EH (cell line): ENCODE data around the gene RAB11B.
"Not testable (repeated sequence)": the region's sequence is repeated elsewhere in the genome, so short reads cannot be mapped to it uniquely, and the experiment has no call there.

Experiments
- DNase-seq: peaks from one replicate; pipeline ENCODE4 v3.0.0-alpha.2; 2015; ENCODE audit warnings: low read depth

RAB11B gene

DNA sequence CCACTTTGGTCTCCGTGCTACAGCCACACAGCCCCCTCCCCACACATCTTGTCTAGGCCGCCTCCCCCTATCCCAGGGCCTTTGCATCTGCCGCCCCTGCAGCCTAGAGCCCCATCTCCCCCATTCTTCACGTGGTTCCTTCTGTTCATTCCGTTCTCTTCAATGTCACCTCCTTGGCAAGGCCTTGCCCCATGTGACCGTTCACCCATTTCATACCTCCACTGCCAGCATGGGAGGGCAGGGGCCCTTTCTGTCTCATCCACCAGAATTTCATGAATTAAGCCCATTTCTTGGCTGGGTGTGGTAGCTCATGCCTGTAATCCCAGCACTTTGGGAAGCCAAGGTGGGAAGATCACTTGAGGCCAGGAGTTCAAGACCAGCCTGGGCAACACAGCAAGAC lies 38.9 kb downstream of the RAB11B start:
- DNase-seq = no peak

DNA sequence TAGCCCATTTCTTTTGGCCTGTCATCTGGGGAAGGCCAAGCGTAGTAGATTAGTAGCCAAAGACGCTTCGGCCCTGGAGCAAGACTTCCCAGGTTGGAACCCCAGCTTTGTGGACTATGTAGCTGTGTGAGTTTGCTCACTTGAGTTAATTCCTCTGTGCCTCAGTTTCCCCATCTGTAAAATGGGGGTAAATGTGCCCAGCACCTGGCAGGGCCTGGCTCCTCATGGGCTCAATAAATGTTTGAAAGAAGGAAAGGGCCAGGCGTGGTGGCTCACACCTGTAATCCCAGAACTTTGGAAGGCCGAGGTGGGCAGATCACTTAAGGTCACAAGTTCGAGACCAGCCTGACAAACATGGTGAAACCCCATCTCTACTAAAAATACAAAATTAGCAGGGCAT lies 39.7 kb downstream of the RAB11B start:
- DNase-seq = no peak

DNA sequence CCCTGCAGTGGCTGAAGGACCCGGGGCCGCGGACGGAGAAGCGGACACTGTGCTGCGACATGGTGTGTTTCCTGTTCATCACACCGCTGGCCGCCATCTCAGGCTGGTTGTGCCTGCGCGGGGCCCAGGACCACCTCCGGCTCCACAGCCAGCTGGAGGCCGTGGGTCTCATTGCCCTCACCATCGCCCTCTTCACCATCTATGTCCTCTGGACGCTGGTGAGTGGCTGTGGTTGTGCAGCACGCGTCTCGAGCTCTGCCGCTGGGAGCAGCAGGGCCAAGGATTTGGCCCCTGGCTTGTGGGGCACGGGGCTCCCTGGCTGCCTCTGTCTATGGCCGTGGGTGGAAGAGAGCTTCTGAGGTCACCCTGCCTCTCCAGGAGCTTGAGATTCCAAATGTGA lies 40.5 kb downstream of the RAB11B start:
- DNase-seq = no peak

DNA sequence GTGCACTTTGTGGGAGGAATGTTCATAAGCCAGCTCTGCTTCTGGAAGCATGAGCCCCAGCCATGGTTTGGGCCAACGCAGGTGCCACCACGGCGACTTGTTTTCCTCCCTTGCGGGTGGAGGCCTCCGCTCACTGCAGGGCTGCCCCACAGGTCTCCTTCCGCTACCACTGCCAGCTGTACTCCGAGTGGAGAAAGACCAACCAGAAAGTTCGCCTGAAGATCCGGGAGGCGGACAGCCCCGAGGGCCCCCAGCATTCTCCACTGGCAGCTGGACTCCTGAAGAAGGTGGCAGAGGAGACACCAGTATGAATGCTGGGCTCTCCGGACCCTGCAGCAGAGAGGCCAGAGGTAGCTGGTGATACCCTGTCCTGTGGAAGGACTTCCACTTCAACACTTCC lies 48.1 kb downstream of the RAB11B start:
- DNase-seq = no peak

DNA sequence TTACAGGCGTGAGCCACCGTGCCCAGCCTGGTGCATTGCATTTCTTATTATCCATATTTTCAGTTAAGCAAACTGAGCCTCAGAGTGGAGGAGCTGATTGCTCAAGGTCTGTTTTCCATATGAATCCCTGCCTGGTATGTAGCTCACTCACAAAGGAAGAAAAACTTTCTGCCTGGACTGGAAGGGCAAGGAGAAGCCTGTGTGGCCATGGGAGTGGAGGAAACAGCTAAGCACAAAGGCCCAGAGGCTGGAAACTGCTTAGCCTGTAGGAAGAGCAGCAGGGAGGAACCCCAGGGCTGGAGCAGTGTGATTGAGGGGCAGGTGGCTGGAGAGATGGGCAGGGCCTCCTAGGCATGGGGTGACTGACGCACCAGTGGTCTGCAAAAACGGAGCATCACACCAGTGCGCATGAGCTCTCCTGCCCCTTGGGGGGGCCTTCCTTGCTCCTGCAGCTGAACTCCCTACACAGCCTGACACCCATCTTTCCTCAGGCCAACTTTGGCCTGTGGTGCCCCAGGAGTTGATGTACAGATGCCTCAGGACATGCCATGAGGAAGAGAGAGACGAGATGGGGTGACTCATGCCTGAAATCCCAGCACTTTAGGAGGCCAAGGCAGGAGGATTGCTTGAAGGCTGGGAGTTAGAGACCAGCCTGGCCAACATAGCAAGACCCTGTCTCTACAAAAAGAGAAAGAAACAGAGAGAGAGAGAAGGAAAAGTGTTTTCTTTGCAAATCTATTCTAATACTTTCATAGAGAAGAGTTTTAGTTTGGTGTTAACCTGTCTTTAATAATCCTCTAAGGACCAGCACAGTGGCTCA lies 51.8 kb downstream of the RAB11B start:
- no peak for DNase-seq

DNA sequence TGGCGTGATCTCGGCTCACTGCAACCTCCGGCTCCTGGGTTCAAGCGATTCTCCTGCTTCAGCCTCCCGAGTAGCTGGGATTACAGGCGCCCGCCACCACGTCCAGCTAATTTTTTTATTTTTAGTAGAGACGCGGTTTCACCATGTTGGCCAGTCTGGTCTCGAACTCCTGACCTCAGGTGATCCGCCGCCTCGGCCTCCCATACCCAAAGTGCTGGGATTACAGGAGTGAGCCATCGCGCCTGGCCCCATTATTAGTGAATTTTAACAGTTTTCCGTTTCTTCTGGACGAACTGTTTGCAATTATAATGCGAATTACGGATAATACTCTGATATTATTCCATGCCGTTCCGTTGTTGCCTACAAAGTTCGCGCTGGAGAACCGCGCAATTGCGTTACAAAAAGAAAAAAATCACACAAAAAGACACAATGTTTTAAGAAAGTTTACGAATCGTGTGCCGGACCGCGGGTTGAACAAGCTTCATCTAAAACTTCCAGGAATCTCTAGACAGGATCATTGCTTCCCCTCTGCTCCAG lies 54.0 kb downstream of the RAB11B start:
- not testable (repeated sequence) for DNase-seq

DNA sequence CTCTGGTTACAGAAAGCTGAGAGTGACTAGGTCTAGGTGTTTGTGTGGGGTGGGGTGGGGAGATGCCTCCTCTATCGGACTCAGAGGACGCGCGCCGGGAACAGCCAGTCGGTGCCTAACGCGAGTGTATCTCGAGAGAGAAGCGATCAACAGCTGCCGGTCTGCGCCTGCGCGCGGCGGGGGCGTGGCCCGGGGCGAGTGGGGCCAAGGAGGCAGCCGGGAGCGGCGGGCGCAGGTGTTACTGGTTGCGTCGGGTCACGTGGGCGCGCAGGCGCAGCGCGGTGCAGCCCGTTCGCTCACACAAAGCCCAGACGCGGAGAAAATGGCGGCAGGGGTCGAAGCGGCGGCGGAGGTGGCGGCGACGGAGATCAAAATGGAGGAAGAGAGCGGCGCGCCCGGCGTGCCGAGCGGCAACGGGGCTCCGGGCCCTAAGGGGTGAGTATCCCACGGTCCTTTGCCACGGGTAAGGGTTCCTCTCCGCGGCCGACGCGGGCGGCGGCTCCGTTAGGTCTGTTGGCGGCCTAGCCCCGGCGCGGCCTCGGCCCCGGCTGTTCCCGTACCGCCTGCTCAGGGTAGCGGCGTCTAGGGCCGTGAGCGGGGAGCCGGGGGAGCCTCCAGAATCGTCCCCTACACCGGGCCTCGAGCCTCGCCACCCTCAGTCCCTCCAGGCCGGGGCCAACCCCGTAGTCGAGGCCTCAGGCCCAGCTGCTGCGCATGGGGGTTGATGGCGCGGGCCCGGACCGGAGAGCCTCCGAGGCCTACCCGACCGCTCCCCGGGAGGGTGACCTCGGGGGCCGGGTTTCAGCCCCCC lies 54.7 kb downstream of the RAB11B start, which contains the start of gene HNRNPM:
Gene HNRNPM, plus strand, starts transcription at position 299 of the 811 bp plus-strand sequence. Its CDS starts 24 bp downstream, at position 323.
- DNase-seq = peak; percentile 97

DNA sequence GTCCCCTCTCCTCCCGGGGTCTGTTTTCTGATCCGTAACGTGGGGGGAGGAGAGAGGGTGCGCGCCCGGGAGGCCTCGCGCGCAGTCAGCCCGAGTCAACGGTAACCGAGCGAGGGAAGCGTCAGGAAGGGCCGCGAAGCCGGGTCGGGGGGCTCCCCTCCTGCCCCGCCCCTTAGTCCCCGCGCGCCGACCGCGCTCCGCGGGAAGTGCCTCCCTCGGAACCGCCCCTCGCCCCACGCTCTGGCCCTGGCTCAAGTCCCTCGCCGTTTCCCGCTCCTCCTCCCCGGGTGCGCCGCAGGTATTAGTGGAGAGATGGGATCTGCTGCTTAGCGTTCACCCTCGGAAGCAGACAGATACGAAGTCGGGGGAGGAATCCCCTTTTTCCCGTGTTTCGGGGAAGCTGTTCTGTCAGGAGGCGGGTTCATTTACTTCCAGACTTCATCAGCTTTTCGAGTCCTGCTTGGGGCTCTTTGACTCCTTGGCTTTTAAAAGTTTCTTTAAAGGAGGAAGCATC lies 55.4 kb downstream of the RAB11B start:
- DNase-seq = peak; percentile 54

DNA sequence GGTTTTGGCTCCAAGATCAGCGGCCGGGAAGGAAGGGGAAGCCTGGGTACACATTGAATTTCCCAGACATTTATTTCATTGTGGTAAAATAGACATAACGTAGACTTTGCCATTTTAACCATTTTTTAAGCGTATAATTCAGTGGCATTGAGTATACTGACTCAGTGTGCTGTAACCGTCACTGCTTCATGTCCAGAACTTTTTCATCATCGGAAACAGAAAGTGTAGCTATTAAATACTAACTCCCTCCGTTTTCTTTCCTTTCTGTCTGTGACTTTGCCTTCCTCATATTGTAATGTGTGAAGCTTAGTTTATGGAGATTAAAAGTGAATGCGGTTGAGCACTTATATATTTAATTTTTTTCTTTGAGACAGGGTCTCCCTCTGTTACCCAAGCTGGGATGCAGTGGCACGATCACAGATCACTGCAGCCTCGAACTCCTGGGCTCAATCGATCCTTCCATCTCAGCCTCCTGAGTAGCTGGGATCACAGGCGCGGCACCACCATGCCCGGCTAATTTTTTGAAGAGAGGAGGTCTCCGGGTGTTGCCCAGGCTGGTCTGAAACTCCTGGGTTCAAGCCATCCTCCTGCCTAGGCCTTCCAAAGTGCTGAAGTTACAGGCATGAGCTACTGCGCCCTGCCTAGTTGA lies 56.0 kb downstream of the RAB11B start:
- peak; percentile 10 for DNase-seq

DNA sequence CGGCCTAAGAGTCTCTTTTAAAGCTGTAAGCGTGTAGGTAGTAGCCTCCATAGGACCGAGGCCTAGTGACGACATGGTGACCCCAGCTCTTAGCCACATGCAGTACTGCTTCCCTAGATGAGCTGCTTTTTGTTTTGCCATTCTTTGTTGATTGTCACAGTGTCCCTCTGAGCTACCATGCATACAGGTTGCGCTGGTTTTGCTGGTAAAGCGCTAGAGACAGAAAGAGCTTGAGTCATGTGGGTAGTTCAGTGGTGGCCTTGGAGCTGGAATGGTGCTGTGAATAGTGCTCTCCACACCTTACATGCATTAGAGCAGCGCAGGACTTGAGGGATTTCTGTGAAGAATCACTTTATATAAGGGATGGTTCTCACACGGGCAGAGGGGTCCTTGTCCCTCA lies 59.7 kb downstream of the RAB11B start:
- no peak for DNase-seq

DNA sequence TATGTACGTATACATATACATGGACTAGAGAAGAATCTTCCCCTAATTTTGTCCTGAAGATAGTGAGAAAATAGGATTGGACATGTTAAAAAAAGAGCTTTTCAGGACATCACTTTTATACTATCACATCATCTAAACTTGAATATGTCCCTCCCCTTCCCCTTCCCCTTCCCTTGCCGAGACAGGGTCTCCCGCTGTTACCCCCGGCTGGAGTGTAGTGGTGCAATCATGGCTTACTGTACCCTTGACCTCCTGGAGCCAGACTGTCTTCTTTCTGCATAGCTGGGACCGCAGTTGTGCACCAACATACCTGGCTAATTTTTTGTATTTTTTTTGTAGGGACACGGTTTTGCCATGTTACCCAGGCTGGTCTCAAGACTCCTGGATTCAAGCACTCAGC lies 61.2 kb downstream of the RAB11B start:
- DNase-seq = no peak

DNA sequence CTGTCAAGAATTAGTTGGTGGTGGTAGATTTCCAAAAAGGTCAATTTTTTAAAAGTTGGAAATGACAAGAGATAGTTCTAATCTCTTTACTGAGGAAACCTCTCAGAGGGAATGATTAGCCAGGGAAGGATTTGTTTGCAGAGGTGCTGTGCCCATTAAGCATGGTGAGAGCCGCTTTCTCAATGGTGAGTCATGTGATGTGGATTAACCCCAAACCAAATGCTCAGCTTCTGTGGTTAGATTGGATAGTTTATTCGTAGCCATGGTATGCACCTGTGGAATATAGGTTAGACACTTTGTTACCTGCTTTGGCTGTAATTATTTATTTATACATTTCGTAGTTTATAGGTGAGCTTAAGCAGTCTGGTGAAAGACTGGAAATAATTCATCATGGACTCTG lies 61.7 kb downstream of the RAB11B start:
- DNase-seq = peak; percentile 59

DNA sequence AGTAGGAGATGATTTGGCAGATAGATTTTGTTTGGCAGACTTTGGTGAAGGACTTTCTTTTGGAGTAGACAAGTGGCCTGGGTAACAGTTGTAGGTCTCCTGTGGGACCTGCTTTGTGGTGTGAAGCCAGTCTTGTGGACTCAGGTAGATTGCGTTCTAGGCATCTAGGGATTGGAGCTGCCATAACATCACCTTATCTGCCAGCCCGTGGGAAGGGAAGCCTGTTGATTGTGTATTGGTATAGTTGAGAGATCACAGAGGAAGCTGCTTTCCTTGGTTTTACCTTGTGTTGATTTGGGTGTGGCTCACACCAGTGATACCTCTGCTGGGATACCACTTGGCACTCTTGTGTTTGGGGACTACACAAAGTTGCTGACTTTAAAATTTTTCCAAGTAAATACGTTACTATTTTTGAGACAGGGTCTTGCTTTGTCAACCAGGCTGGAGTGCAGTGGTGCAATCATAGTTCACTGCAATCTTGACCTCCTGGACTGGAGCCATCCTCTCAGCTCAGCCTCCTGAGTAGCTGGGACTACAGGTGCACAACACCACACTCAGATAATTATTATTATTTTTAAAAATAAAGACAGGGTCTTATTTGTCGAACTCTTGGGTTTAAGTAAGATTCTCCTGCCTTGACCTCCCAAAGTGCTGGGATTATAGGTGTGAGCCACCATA lies 62.4 kb downstream of the RAB11B start:
- DNase-seq = no peak

DNA sequence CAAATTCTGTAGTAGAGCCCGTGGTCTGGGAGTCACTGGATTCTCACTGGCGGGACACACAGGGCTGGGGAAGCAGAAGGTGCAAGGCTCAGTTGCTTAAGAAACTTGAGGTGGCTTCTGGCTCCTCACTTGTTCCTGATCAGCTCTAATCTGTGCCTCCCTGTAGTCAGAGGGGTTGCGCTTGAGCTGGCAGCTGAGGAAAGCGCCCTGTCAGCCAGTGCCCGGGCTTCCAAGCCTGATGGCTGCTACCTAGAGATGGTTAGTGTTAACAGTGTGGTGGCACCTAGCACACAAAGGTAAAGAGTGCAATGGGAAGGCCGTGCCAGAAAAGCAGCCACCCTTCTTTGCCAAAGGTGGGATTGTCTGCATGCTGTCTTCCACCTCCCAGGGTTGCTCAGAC lies 63.5 kb downstream of the RAB11B start:
- no peak for DNase-seq
